Neural progenitor cell (in vitro differentiated cells): ENCODE data around the gene SAMD11. TPM values are rescaled to one million over a fixed set of nuclear protein-coding genes. Genes with fewer than 3 reads are reported as not detected.

Experiments
- DNase-seq: peaks from one replicate; pipeline ENCODE4 v3.0.0-alpha.2; 2016; ENCODE audit warnings: low spot score
- H2AFZ ChIP-seq: fragments of 200-600 bp; sonication (generic); replicated peaks from 2 replicates; pipeline ENCODE4 v1.6.1; 2016; ENCODE audit warnings: antibody characterized with exemption
- H3F3A ChIP-seq: fragments of 200-600 bp; sonication (generic); 2 replicates; pipeline ENCODE4 v1.6.1; 2016; ENCODE audit warnings: antibody characterized with exemption, low read depth
- H3K27ac ChIP-seq: fragments of 200-600 bp; sonication (generic); 2 replicates; pipeline ENCODE4 v1.5.1; 2016; ENCODE audit warnings: mild to moderate bottlenecking
- H3K27me3 ChIP-seq: fragments of 200-600 bp; sonication (generic); 2 replicates; pipeline ENCODE4 v1.6.1; 2016; ENCODE audit warnings: mild to moderate bottlenecking, moderate library complexity
- H3K36me3 ChIP-seq: fragments of 200-600 bp; sonication (generic); 2 replicates; pipeline ENCODE4 v1.5.1; 2016
- H3K4me1 ChIP-seq: fragments of 200-600 bp; sonication (generic); 2 replicates; pipeline ENCODE4 v1.6.1; 2016; ENCODE audit warnings: mixed run types
- H3K4me2 ChIP-seq: fragments of 200-600 bp; sonication (generic); 2 replicates; pipeline ENCODE4 v1.6.1; 2016
- H3K4me3 ChIP-seq: fragments of 200-600 bp; sonication (generic); 2 replicates; pipeline ENCODE4 v1.5.1; 2016
- H3K79me2 ChIP-seq: fragments of 200-600 bp; sonication (generic); 2 replicates; pipeline ENCODE4 v1.6.1; 2016; ENCODE audit warnings: low read depth
- H3K9ac ChIP-seq: fragments of 200-600 bp; sonication (generic); 2 replicates; pipeline ENCODE4 v1.6.1; 2016
- H3K9me3 ChIP-seq: fragments of 200-600 bp; sonication (generic); 2 replicates; pipeline ENCODE4 v1.5.1; 2016; ENCODE audit warnings: low read depth
- H4K20me1 ChIP-seq: fragments of 200-600 bp; sonication (generic); 2 replicates; pipeline ENCODE4 v1.6.1; 2016; ENCODE audit warnings: low read depth
- H3K27ac Mint-ChIP-seq: 3 replicates; pipeline ENCODE4 v1.8.0; 2021; ENCODE audit warnings: mixed read lengths
- H3K27me3 Mint-ChIP-seq: 2 replicates; pipeline ENCODE4 v1.8.0; 2022; ENCODE audit warnings: low read depth, mild to moderate bottlenecking, inconsistent platforms, moderate library complexity, mixed read lengths; ENCODE audit not compliant: insufficient read depth
- H3K36me3 Mint-ChIP-seq: 3 replicates; pipeline ENCODE4 v1.8.0; 2021; ENCODE audit warnings: mixed read lengths
- H3K4me1 Mint-ChIP-seq: 3 replicates; pipeline ENCODE4 v1.8.0; 2021; ENCODE audit warnings: mixed read lengths
- H3K4me3 Mint-ChIP-seq: 3 replicates; pipeline ENCODE4 v1.8.0; 2021; ENCODE audit warnings: mild to moderate bottlenecking, moderate library complexity, mixed read lengths
- H3K9me3 Mint-ChIP-seq: 3 replicates; pipeline ENCODE4 v1.8.0; 2020; ENCODE audit warnings: mixed read lengths
- EZH2 ChIP-seq: fragments of 200-600 bp; sonication (generic); IDR thresholded peaks from 2 replicates; pipeline ENCODE4 v1.6.1; 2017; ENCODE audit warnings: antibody characterized with exemption, mild to moderate bottlenecking, moderate library complexity
- EZH2phosphoT487 ChIP-seq: fragments of 200-600 bp; sonication (generic); IDR thresholded peaks from 2 replicates; pipeline ENCODE4 v1.6.1; 2017; ENCODE audit warnings: antibody characterized with exemption
- total RNA-seq: library from RNA; depleted of rRNA; stranded (reverse); fragments of >200 nt; gene quantifications from 2 replicates; pipeline ENCODE4 v1.2.3, GENCODE V29; 2015; ENCODE audit warnings: low replicate concordance
- TF ChIP-seq, protein P1 (sequence below): fragments of 200-600 bp; sonication (generic); IDR thresholded peaks from 2 replicates; pipeline ENCODE4 v1.5.1; 2017; ENCODE audit warnings: antibody characterized with exemption, mild to moderate bottlenecking

The SAMD11 gene
- total RNA-seq, 1 donor from 2014 or later = not detected

DNA sequence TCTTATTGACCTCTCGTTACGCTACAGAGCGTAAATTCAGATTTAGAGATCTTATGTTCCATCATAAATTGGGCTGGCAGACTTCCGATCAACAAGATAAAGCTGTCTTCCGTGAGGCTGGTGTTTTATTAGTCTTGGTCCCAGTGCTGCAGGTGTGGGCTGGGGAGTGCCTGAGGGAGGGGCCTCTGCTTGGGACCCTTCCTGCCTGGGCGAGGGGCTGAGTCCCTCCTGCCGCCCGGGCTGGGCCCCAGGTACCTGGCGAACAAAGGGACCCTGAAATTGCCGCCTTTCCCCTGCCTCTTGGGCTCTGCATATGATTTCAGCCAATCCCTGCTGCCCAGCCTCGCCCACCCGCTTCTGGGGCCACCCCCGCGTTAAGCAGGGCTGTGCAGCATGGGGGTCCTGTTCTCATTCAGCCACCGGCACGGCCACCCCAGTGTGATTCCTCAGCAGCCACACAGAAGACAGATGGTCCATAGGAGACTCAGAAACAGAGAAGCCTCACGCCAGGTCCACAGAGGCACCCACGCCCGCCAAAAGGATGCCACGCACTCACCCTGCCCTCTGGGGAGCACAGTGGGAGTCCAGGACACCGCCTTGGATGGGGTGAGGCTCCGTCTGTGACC is 6.1 kb upstream of the SAMD11 start:
- peaks cover 34% of the 10 kb centered on the region for H3K27me3 Mint-ChIP-seq
- H3K36me3 Mint-ChIP-seq = no peaks in the 10 kb centered on the region
- no peak overlapping the region for H3K4me3 Mint-ChIP-seq
- no peak for DNase-seq
- H3K4me2 ChIP-seq = no peak overlapping the region
- H3K27me3 ChIP-seq = peaks cover 100% of the 10 kb centered on the region
- no peaks in the 10 kb centered on the region for H3K36me3 ChIP-seq
- no peak overlapping the region for H2AFZ ChIP-seq
- H3K27ac Mint-ChIP-seq = peak overlapping the region; percentile 96
- H3K9me3 ChIP-seq = no peaks in the 10 kb centered on the region
- TF ChIP-seq, protein P1, sequence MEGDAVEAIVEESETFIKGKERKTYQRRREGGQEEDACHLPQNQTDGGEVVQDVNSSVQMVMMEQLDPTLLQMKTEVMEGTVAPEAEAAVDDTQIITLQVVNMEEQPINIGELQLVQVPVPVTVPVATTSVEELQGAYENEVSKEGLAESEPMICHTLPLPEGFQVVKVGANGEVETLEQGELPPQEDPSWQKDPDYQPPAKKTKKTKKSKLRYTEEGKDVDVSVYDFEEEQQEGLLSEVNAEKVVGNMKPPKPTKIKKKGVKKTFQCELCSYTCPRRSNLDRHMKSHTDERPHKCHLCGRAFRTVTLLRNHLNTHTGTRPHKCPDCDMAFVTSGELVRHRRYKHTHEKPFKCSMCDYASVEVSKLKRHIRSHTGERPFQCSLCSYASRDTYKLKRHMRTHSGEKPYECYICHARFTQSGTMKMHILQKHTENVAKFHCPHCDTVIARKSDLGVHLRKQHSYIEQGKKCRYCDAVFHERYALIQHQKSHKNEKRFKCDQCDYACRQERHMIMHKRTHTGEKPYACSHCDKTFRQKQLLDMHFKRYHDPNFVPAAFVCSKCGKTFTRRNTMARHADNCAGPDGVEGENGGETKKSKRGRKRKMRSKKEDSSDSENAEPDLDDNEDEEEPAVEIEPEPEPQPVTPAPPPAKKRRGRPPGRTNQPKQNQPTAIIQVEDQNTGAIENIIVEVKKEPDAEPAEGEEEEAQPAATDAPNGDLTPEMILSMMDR = no peak
- TF ChIP-seq EZH2phosphoT487 (no peak), EZH2 (no peak)
- H3K9ac ChIP-seq = no peak overlapping the region
- H3K4me1 Mint-ChIP-seq = peaks cover 42% of the 10 kb centered on the region
- no peaks in the 10 kb centered on the region for H3K79me2 ChIP-seq
- H3K27ac ChIP-seq = no peak overlapping the region
- no peaks in the 10 kb centered on the region for H3K9me3 Mint-ChIP-seq
- H3K4me3 ChIP-seq = no peak overlapping the region
- peaks cover 19% of the 10 kb centered on the region for H4K20me1 ChIP-seq
- H3K4me1 ChIP-seq = peaks cover 8% of the 10 kb centered on the region
- peaks cover 4% of the 10 kb centered on the region for H3F3A ChIP-seq

DNA sequence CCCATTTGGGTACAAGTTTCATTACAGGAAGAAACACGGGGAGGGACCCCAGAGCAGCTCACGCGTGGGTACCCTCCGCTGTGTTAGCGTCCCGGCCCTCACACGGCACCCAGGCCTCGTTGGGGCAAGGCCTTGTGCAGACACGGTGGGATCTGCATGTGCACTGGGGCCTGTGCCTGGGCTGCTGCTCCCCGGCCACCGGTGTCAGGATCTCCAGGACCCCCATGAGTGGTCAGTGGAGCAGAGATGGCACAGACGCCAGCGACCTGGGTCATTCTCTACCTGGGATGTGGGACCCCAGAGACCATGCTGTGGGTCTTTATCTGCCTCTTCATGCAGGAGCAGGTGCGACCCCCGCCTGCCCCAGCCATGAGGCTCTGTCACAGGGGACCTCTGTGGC is 5.4 kb upstream of the SAMD11 start:
- Histone ChIP-seq H3F3A (peaks cover 4% of the 10 kb centered on the region), H3K9ac (no peak overlapping the region), H3K79me2 (no peaks in the 10 kb centered on the region), H2AFZ (no peak overlapping the region), H3K9me3 (no peaks in the 10 kb centered on the region), H4K20me1 (peaks cover 27% of the 10 kb centered on the region), H3K27me3 (peaks cover 100% of the 10 kb centered on the region), H3K4me3 (no peak overlapping the region), H3K27ac (no peak overlapping the region), H3K4me2 (no peak overlapping the region), H3K4me1 (peaks cover 14% of the 10 kb centered on the region), H3K36me3 (no peaks in the 10 kb centered on the region)
- DNase-seq = no peak
- no peak for TF ChIP-seq EZH2phosphoT487
- no peak for TF ChIP-seq EZH2
- TF ChIP-seq, protein P1 = no peak
- H3K27me3 Mint-ChIP-seq = peaks cover 37% of the 10 kb centered on the region
- no peaks in the 10 kb centered on the region for H3K9me3 Mint-ChIP-seq
- H3K36me3 Mint-ChIP-seq = no peaks in the 10 kb centered on the region
- peak overlapping the region; percentile 44 for H3K4me3 Mint-ChIP-seq
- no peak overlapping the region for H3K27ac Mint-ChIP-seq
- H3K4me1 Mint-ChIP-seq = peaks cover 43% of the 10 kb centered on the region

DNA sequence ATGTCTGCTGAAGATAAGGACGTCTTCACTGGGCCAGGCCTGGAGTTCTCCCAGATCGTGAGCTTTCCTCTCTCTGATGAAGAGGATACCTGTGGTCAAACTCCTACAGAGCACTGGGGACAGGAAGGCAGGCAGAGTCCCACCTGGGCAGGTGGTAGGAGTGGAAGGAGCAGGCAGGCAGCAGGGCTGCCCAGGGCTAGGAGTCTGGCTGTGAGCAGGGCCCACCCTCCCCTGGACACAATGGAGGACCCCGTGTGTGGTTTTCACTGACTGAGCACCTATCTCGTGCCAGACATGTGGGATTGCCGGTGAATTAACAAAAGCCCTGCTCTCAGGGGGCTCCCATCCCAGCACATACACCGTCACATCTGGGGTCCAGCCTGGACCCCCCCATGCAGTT is 4.9 kb upstream of the SAMD11 start:
- Histone ChIP-seq H4K20me1 (peaks cover 29% of the 10 kb centered on the region), H3K4me3 (no peak overlapping the region), H3K4me2 (no peak overlapping the region), H3K9ac (no peak overlapping the region), H3K27ac (no peak overlapping the region), H3K9me3 (no peaks in the 10 kb centered on the region), H3K4me1 (peaks cover 15% of the 10 kb centered on the region), H3K27me3 (peaks cover 100% of the 10 kb centered on the region), H3K36me3 (no peaks in the 10 kb centered on the region), H2AFZ (no peak overlapping the region), H3K79me2 (no peaks in the 10 kb centered on the region), H3F3A (peaks cover 4% of the 10 kb centered on the region)
- H3K27me3 Mint-ChIP-seq = peaks cover 38% of the 10 kb centered on the region
- TF ChIP-seq EZH2phosphoT487 (no peak), EZH2 (no peak)
- TF ChIP-seq, protein P1 = no peak
- no peaks in the 10 kb centered on the region for H3K36me3 Mint-ChIP-seq
- no peaks in the 10 kb centered on the region for H3K9me3 Mint-ChIP-seq
- DNase-seq = no peak
- peak overlapping the region; percentile 35 for H3K27ac Mint-ChIP-seq
- H3K4me3 Mint-ChIP-seq = peak overlapping the region; percentile 44
- peaks cover 43% of the 10 kb centered on the region for H3K4me1 Mint-ChIP-seq
